Measurements from ENCODE around the gene TAAR5. TPM values are rescaled to one million over a fixed set of nuclear protein-coding genes. Genes with fewer than 3 reads are reported as not detected.

Gene TAAR5
- total and polyA plus RNA-seq, 12 donors, result not detected

GRCh38 chr6:132598473-132598872 is 8.9 kb upstream of the TAAR5 start:
- peaks cover 0 to 10% (median 7%) of the 10 kb centered on the region in 7 donors for H3K27me3 ChIP-seq
- H3K27ac ChIP-seq, result no peak overlapping the region
- intact Hi-C loops (cut with DNase I), result no loop called here
- TF ChIP-seq CTCF (IDR thresholded peaks at IDR 0.05), result no peak
- DNase-seq, result no peak
- 29 to 37% methylated on average over 3 of the region's 3 CpGs for WGBS, 2 donors
- no peak for ATAC-seq
- H3K4me1 ChIP-seq, result no peaks in the 10 kb centered on the region
- no peak overlapping the region for H3K4me3 ChIP-seq
- no peaks in the 10 kb centered on the region for H3K9me3 ChIP-seq
- H3K36me3 ChIP-seq, result no peaks in the 10 kb centered on the region

- no peak for DNase-seq
- intact Hi-C loops (cut with DNase I), result no loop called here
- Histone ChIP-seq H3K36me3 (no peaks in the 10 kb centered on the region), H3K4me3 (no peak overlapping the region), H3K4me1 (no peaks in the 10 kb centered on the region), H3K27me3 (peaks cover 0 to 14% (median 7%) of the 10 kb centered on the region in 7 donors), H3K27ac (no peak overlapping the region), H3K9me3 (no peaks in the 10 kb centered on the region)
- ATAC-seq, result no peak
- WGBS, 2 donors, result 67 to 93% methylated on average over 6 of the region's 6 CpGs
- TF ChIP-seq CTCF (IDR thresholded peaks at IDR 0.05), result no peak
These were observed 6.7 kb upstream of the TAAR5 start for GRCh38 chr6:132596201-132596600.

- H3K4me1 ChIP-seq, result no peaks in the 10 kb centered on the region
- no peak for DNase-seq
- peaks cover 0 to 13% (median 0%) of the 10 kb centered on the region in 7 donors for H3K27me3 ChIP-seq
- WGBS, 2 donors, result 59 to 71% methylated on average over 2 of the region's 2 CpGs
- no peak for TF ChIP-seq CTCF (IDR thresholded peaks at IDR 0.05)
- H3K4me3 ChIP-seq, result no peak overlapping the region
- intact Hi-C loops (cut with DNase I), result no loop called here
- no peak overlapping the region for H3K27ac ChIP-seq
- H3K9me3 ChIP-seq, result no peaks in the 10 kb centered on the region
- H3K36me3 ChIP-seq, result no peaks in the 10 kb centered on the region
- no peak for ATAC-seq
These were observed 3.3 kb upstream of the TAAR5 start for GRCh38 chr6:132592855-132593254.

GRCh38 chr6:132590362-132590761 is 821 bp upstream of the TAAR5 start:
- no peak for ATAC-seq
- H3K4me1 ChIP-seq, result no peaks in the 10 kb centered on the region
- H3K27me3 ChIP-seq, result peaks cover 0 to 13% (median 0%) of the 10 kb centered on the region in 7 donors
- no peak for DNase-seq
- 73 to 76% methylated on average over 1 of the region's 1 CpG for WGBS, 2 donors
- H3K36me3 ChIP-seq, result no peaks in the 10 kb centered on the region
- no peak overlapping the region for H3K4me3 ChIP-seq
- TF ChIP-seq CTCF (IDR thresholded peaks at IDR 0.05), result no peak
- no peak overlapping the region for H3K27ac ChIP-seq
- no peaks in the 10 kb centered on the region for H3K9me3 ChIP-seq
- intact Hi-C loops (cut with DNase I), result no loop called here
